NOMO-1 treated with DMSO at 0.1 percent for 48 hours (cell line): Measurements from ENCODE around the gene ARG2.

Source experiments
- DNase-seq: peaks from one replicate; lab custom pipeline; 2025; ENCODE audit not compliant: unreplicated experiment; lab: John Stamatoyannopoulos, UW

ARG2 gene

DNA sequence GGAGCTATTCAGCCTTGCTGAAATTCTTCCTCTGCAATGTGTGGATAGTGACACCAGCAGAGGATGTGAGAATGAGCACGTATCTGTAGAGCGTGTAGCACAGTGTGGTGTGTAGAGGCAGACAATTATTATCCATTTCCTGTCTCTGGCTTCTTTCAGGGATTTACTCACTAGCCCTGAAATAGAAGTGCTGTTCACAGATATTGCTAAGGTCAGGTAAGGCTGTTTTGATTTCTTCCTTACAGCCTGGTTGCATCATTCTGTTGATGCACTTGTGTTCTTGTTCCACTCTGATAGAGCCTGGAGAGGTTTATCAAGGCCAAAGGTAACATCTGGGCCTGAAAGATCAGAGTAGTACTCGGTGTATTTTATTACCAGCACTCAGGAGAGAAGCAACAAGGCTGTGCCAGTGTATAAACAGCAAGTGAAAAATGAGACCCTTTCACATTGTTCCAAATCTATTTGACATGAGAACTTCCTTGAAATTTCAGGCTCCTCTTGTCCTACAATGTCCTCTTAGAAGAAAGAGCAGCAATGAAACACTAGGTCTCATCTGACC, 16.7 kb downstream of the ARG2 start:
- no peak for DNase-seq

DNA sequence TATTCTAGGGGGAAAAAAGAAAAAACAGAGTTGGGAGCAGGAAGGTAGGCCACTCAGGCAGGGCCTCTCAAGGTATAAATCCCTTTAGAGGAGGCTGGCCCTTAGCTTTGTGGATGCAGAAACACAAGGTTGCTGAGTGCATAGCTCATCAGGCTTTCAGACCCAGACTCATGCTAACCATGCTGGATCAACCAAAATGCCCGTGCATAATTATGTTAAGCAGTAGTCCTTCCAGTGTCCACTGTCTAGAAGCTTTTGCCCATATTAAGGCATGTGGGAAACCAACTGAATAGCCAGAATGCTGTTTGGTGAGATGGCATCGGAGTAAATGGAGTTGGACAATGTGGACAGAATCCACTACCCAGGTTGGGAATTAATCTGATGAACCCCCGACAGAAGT, 18.9 kb downstream of the ARG2 start:
- no peak for DNase-seq

DNA sequence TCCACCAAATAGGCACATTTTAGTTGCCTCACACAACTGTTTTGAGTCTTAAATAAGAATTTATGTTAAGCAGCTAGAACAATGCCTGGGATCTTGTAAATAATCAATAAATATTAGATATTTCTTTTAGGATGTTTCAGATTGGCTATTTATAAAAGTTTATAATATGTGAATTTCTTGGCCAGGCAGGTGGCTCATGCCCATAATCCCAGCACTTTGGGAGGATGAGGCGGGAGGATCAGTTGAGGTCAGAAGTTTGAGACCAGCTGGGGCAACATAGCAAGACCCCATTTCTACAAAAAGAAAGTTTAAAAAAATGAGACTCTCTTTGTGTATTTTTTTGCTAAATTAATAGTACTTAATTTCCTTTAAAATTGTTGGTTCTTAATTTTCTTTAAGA, 21.8 kb downstream of the ARG2 start:
- DNase-seq: no peak

DNA sequence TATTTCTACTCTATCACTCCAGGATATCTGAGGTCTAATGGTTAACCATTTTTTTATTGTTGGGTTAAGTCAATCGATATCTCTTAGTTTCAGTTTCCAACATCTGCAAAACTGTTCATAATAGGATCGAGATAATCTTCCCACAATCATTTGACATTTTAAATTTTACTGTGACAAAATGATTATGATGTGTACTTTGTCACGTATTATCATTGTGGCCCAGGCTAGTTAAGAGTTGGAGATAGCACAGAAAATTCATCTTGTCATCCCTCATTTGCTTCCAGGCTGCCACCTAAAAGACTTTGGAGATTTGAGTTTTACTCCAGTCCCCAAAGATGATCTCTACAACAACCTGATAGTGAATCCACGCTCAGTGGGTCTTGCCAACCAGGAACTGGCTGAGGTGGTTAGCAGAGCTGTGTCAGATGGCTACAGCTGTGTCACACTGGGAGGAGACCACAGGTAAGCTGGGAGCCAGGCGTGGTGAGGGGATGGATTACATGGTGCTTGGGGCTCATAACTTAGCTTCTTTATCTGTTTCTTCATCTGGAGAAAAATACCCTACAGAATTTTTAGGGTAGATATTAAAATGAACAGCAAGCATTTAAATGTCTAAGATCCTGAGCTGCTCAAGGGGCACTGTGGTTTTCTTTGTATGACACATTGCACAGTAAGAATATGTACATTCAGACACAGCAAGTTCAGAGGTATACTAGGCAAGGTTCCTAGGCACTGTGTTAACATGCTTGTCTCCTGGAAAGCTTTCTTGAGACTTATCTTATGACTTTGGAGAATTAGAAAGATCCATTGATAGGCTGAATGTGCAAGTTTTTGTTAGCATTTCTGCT, 22.4 kb downstream of the ARG2 start:
- DNase-seq: no peak

DNA sequence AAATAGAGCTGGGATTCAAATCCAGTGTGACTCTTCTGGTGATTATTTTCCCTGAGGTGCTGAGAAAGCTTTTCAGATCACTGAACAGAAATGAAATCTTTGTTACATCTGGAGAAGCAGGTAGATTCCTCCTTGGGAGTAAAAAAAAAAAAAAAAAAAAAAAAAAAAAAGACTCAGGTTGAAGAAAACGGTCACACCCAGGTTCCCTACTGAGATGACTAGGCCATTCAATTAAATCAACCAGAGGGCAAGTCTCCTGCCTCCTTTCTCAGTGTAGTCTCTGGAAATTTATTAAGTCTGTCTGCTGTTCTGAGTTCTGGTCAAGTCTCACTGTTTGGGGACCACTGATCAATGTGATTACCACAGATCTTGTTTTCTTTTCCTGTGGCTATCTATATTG, 24.0 kb downstream of the ARG2 start:
- DNase-seq: no peak

DNA sequence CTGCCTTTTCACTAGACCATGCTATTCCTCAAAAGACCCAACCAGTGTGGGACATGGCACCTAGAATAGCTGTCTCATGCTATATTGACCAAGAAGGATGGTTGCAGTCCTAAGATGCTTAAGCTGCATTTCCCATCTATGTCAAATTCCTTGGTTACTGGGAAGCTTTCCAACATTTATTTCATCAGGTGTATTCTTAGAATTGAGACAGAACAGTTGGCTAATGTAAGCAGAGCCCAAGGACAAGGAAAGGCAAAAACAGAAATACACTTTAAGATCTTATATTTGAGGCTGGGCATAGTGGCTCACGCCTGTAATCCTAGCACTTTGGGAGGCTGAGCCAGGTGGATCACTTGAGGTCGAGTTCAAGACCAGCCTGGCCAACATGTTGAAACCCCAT, 24.7 kb downstream of the ARG2 start:
- DNase-seq: no peak

DNA sequence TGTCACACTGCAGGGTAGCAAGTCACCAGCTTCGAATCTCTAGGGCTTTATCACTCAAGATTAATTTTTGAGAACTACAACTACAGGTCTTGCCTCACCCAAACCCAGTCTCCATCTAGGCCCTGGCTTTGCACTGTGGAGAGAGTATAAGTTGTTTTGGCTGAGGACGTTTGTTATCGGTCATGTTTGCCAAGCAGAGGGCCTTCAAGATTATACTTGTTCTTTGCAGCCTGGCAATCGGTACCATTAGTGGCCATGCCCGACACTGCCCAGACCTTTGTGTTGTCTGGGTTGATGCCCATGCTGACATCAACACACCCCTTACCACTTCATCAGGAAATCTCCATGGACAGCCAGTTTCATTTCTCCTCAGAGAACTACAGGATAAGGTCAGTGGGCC, 25.7 kb downstream of the ARG2 start:
- no peak for DNase-seq

DNA sequence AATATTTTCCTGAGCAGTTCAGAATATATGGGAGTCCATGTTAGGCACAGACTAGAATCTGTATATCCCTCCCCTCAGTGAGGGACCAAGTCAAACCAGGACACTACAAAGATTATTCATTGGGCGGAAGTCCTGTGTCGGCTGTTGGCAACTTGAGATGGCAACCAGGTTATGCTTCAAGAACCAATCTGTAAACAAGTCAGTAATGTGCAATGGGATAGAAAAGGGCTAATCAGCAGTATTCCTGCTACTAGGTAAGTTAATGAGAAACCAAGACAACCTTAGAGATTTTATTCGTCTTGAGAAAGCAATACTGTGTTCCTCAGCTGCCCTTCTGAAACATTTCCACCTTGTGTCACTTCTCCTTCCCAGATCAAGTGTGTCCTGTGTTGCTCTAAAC, 26.4 kb downstream of the ARG2 start:
- no peak for DNase-seq

DNA sequence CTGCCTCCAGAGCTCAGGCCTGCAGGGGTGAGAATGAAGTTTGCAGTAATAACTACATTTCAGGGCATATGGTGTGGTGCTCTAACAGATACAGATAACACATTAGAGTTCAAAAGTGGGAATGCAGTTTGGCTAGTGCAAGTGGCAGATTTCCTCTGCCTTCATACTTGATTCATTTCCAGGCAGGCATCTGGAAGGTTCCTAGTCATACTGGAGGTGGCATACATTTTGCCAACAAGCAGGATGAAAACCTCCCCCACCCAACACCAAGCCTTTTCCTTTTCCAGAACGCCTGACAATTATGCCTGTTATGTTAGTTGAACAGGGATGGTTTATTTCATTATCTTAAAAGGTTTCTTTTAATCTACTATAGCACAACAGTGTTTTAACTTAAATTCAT, 30.4 kb downstream of the ARG2 start:
- no peak for DNase-seq

DNA sequence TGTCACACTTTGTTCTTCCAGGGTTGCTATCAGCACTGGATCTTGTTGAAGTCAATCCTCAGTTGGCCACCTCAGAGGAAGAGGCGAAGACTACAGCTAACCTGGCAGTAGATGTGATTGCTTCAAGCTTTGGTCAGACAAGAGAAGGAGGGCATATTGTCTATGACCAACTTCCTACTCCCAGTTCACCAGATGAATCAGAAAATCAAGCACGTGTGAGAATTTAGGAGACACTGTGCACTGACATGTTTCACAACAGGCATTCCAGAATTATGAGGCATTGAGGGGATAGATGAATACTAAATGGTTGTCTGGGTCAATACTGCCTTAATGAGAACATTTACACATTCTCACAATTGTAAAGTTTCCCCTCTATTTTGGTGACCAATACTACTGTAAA, 31.0 kb downstream of the ARG2 start:
- DNase-seq: no peak

DNA sequence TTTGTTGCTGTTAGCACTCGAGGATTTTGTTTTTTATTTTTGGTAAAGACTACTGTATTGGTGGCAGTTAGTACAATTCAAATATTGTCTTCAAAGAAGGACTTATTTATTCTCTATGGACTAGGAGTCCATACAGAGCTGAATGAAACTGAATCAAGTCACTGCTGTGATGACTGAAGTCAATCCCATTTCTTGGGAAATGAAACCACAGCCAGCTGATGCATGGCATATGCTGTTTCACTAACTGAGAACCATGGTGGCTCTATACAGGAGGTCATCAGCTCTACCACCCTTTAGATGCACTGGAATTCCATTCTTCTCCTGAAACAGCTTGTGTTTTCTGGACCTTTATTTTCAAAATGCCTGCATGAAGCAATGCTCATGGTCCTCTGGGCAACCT, 32.5 kb downstream of the ARG2 start:
- DNase-seq: no peak

DNA sequence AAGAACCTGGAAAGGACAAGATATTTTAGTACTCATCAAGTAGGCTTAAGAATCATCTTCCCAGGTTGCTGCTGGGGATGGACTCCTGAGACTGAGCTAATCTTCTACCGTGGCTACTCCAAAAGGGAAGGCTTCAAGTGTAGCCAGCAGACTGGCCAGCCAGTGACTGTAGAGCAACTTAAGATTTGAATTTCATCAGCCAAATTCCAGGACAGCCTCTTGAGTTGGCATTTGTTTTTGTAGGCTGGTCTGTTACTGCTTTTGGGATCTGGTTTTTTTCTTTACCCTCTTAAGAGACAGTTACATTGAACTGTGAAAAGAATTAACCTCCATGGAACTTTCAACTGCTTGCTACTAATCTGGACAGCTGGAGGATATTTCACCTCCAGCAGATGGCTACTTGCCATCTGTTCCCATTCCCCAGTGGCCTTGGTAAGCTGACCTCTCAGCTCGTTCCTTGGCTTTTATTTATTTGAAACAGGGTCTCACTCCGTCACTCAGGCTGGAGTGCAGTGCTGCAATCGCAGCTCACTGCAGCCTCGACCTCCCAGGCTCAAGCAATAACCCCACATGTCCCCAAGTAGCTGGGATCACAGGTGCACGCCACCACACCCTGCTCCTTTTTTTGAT, 34.0 kb downstream of the ARG2 start:
- no peak for DNase-seq

DNA sequence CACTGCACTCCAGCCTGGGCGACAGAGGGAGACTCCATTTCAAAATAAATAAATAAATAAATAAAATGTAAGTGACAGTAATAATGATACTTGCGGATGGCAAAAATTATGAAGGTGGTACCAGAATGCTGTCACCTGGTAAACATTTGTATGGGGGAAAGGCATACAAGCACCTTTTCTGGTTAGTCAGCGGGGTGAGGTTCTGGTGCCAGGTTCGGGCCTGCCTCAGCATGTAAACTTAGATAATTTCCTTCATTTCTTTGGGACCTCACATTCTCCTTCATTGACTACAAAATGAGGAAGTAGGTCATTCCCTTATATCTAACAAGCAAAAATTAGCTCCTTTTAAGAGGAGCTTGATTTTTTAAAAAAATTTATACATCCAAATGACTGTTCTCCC, 43.9 kb downstream of the ARG2 start:
- DNase-seq: no peak

DNA sequence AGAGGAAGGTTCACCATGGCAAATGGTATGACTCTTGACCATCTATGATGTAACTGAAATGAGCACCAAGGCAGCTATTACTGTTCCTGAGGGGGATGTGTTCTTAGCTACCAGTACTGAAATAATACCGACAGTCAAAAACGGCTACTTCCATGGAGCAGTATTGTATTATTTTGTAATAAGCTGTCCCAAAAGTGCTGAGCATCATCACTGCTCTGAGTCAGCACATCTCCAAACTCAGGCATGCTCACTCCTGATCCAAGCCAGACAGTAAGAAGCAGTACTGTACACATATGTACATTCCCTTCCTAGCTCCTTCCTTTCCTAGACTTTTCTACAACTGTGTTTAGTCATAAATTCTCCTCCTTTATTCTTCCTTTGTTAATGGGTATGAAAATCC, 46.1 kb downstream of the ARG2 start:
- DNase-seq: no peak

DNA sequence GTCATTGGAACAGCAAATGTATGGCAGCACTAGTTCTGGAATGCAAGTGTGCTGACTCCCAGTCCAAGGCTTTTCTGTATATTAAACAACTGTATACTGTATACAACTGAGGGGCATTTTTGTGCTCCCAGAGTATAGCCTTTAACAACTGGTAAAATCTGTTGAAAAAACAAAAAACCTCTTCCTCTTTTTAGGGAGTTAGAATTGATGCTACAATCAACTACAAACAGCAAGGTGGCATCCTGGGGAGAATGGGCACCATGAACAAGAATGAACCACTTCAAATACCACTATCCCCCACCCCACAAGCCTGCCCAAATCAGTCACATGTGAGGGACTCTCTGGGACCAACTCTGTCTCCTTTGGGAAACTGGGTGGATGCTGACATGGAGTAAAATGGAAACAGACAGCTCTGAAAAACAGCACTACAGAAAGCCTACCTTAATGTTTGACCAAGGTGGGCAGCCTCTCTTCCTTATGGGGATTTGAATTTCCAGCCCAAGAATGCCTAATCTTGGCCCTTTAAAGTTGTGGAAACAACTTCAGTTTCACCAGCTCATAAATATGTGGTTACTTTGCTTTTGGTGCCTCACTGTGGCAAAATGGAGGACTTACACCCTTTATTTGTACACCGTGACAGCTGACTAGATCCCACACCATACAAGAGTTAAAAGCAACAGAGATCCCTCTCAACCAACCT, 47.2 kb downstream of the ARG2 start:
- peak; percentile 57 for DNase-seq

DNA sequence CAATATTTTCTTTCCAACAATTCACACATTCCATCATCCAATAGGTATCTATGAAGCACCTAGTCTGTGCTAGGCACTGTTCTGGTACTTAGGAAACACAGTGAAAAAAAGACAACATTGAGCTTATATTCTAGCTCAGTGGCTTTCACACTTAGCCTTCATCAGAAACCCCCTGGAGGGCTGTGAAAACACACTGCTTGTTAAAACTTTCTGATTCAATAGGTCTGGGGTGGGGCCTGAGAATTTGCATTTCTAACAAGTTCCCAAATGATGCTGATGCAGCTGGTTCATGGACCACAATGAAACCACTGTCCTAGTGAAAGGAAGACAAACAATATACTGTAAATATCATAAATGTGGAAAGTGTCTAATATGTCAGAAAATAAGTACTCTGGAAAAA, 48.8 kb downstream of the ARG2 start:
- DNase-seq: no peak

DNA sequence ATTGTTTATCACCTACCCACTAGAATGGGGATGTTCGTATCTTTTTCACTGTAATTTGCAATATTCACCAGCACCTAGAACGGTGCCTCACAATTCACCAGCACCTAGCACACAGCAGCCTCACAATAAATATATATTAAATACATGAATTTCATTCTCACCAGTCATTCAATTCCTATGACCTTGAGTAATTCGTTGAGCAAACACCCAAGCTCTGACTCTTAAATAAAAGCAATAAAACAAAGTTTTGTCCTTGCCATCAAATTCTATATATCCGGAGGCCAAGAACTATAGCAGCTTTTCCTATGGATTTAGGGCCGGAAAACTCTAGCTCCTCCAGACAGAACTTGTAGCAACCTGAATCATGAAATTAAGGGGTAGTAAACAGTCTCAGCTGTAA, 53.7 kb downstream of the ARG2 start:
- DNase-seq: no peak

DNA sequence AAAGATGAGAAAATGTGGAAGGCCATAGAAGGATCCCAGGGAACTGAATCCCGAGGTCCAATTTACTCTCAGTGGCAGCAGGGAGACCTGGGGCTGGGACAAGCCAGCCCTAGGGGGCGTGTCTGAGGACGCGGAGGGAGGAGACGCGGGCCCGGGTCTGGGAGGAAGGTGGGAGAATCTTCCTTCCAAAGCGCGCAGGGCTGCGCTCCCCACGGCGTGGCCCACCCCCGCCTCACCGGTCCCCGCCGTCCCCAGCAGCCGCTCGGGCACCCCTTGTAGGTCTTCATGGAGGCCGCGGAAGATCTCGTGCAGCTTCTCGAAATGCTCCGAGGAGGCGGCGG, 54.4 kb downstream of the ARG2 start:
- DNase-seq: peak; percentile 31

DNA sequence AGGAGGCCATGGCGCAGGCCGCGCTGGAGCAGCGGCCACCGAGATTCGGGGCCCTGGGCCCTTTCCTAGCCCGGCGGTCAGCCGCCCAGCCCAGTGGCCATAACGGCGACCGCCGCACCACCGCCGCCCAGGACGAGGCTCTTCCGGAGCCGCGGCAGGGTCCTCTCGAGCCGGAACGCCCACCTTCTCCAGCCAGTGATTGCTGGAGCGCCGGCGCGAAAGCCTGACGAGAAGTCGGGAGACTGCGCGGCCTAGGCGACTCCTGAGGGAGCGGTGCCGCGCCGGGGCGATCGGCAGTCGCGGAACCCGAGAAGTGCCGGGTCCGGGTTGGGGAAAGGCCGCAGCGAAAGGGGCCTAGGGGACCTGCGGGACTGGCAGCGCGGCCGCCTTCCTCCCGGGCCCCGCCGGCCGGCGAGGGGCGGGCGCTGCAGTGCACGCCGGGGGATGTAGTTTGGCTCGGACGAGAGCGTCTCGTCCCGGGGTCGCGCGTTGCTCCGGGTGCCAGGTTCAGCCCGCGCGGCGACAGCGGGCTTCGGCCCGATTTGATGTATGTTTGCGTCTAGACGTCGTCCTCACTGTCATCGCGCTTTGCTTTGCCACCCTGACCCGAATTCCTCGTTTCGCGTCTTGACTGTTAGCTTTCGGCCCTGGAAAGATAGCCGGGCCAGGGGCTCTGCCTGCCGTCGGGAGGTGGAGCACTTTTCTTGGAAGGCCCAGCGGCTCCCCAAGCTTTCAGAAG, 54.9 kb downstream of the ARG2 start, which contains the start of gene VTI1B:
Gene VTI1B, minus strand, starts transcription at position 153 of the 739 bp plus-strand sequence. Its CDS starts 143 bp downstream, at position 10.
- DNase-seq: peak; percentile 72

DNA sequence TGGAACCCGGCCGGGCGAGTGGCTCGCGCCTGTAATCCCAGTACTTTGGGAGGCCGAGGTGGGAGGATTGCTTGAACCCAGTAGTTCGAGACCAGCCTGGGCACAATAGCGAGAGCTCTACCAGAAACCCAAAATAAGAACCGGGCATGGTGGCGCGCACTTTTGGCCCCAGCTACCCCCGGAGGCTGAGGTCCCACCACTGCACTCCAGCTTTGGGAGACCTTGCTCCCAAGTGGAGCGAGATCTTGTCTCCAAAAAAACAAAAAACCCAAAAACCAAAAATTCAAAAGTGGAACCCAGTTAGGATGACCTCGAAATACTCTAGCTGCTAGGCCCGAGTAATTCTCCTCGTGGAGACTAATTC, 55.5 kb downstream of the ARG2 start:
- no peak for DNase-seq

DNA sequence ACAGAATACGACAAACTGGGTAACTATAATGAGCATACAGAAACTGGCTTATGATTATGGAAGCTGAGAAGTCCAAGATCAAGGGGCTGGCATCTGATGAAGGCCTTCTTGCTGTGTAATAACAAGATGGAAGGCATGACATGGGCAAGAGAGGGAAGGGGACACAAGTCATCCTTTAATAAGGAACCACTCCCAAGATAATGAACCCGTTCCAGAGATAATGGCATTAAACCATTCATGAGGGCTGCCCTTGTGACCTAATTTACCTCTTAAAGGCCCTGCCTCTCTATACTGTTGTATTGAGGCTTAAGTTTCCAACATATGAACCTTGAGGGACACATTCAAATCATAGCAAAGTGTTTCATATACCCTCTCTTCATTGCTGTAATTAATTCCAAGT, 59.3 kb downstream of the ARG2 start:
- DNase-seq: no peak
